ENCODE data around the gene LDAF1.
"Not testable (repeated sequence)": the region's sequence is repeated elsewhere in the genome, so short reads cannot be mapped to it uniquely, and the experiment has no call there.

The LDAF1 gene

GRCh38 chr16:21158208-21159110 is at the start of gene LDAF1:
TSS of gene LDAF1 (plus strand) at chr16:21158674. CDS start at chr16:21161183, 2,509 bp downstream.
- intact Hi-C loops (cut with DNase I) = loop anchor here (10.0 kb wide), 1 partner anchor 396 kb away; no protein-coding TSS in a partner anchor
- peak; percentile 22 to 92 (median 46) for DNase-seq

DNA sequence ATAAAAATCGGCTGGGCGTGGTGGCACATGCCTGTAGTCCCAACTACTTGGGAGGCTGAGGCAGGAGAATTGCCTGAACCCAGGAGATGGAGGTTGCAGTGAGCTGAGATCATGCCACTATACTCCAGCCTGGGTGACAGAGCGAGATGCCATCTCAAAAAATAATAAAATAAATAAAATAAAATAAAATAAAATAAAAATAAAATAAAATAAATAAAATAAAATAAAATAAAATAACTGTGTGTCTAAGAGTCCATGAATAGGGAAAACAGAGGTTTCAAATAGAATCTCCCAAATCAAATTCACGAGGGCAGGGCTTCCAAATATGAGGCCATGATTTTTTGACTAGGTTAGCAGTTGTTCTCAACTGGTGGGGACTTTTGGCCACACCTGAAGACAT is 42.9 kb upstream of the LDAF1 start:
- intact Hi-C loops (cut with DNase I) = not testable (repeated sequence)

GRCh38 chr16:21116148-21116693 is 42.3 kb upstream of the LDAF1 start:
- DNase-seq = no peak

More for the DNA sequence above, 42.9 kb upstream of the LDAF1 start:
- not testable (repeated sequence) for DNase-seq

DNA sequence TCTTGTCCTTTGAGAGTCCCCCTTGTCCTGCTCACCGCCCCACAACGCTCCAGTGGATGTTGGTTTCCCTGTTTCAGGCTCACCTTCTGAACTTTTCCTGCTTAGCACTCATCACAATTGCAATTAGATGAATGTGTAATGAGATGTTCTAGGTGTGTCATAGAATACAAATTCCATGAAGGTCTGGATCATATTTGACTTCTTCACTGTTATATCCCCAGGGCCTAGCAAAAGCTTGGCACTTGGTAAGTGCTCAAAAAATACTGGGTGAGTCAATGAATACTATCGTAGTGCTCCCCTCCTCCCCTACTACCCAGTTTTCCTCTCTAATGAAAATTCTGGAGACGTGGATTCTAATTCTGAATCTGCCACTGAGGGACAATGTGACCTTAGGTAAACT is 40.9 kb upstream of the LDAF1 start:
- intact Hi-C loops (cut with DNase I) = no loop called here
- no peak for DNase-seq

More at GRCh38 chr16:21116148-21116693, 42.3 kb upstream of the LDAF1 start:
- intact Hi-C loops (cut with DNase I) = no loop called here

DNA sequence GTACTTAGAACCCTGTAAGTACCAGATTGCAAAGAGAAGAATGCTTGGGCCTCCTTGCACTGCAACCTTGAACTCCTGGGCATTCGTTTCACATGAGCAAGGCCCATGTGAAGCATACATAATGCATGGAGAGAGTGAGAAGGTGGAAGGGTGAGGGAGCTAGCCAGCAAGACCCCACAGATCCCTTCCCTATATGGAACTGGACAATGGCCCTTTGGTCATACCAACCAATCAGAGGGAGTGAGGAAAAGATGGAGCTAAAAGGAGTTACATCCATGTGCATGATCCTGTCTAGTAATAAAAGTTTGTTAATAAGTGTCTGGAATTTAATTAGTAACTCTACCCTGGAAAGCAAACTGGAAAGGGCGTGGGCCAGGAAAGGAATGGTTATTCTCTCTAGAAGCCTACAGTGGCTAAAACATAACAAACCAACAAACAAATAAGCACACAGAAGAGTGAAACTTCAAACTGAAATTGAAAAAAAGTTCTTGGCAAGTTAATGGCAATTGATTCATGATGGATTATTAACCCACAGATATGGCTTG is 37.4 kb upstream of the LDAF1 start:
- intact Hi-C loops (cut with DNase I) = no loop called here
- no peak for DNase-seq

GRCh38 chr16:21125191-21125590 is 33.3 kb upstream of the LDAF1 start:
- intact Hi-C loops (cut with DNase I) = no loop called here
- DNase-seq = no peak

- intact Hi-C loops (cut with DNase I) = no loop called here
- peak in 1 of 10 donors; percentile 61 for DNase-seq
These were observed 32.0 kb upstream of the LDAF1 start for GRCh38 chr16:21126518-21126917.

DNA sequence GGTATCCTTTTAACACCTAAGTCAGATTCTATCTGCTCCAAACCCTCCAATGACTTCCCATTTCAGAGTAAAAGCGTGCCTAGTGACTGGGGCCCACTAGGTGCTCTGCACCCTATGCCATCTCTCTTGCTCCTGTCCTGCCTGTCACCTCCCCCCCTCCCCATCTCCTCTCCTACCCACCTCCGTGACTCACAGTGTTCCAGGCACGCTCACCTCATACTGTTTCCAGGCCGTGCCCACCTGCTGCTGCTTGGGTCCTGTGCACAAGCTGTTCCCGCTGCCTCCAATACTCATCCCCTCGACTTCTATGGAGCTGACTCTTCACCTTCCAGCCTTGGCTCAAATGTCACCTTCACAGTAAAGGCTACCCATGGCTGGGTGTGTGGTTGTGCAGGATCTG is 29.5 kb upstream of the LDAF1 start:
- intact Hi-C loops (cut with DNase I) = no loop called here
- no peak for DNase-seq

GRCh38 chr16:21130811-21131210 is 27.7 kb upstream of the LDAF1 start:
- intact Hi-C loops (cut with DNase I) = no loop called here
- DNase-seq = no peak

- no peak for DNase-seq
- intact Hi-C loops (cut with DNase I) = no loop called here
These were observed 24.4 kb upstream of the LDAF1 start for GRCh38 chr16:21134053-21134452.

DNA sequence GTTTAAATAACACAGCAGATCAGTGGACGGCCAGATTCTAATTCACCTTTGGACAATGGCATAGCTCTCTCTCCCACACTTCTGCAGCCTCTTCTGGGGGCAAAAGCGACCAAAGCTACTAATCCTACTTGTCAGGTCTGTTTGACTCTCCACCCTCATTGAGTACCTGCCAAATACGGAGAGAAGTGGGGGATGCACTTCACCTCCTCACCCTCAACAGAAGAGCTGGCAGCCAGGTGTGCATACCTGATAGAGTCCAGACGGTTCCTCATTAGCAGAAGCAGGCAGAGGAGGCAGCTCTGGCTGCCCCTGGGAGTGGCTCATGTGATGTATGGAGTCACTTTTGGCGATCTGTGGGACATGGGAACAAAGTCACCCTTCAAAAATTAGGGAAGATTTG is 12.7 kb upstream of the LDAF1 start:
- no peak for DNase-seq
- intact Hi-C loops (cut with DNase I) = no loop called here

DNA sequence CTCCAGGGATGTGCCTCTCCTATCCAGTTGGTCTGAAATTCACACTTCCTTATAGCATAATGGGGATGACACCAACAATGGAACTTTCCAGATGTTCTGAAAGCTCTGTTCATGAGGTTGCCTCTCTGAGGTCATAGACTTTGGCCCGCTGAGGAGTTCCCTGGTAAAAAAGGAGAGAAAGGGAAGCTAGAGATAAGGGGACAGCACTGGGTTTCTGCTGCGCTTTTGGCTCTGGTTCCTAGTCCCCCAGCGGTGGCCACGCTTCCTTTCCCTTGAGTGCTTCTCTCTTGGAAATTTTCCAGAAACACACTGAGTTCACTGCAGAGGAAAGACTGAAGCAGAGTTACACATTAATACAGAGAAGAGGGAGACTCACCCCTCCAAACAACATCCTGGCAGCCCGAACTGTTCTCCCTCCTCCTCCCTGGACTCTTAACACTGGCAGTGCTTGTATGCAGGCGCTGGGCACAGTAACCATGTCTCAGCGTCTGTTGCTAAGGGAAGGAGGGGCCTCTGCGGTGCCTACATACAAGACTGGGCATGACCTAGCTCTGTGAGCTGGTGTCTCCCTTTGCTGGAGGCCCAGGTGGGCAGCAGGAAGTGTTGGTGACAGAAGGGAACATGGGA is 8.0 kb upstream of the LDAF1 start, which contains the start of gene DNAH3:
DNAH3 (minus strand) TSS at position 472 of the 627 bp plus-strand sequence. CDS start 527 bp downstream, outside the sequence.
- intact Hi-C loops (cut with DNase I) = loop anchor here (10.0 kb wide), 1 partner anchor 404 kb away; no protein-coding TSS in a partner anchor
- DNase-seq = no peak

- intact Hi-C loops (cut with DNase I) = loop anchor here (10.0 kb wide), 1 partner anchor 402 kb away; no protein-coding TSS in a partner anchor
- not testable (repeated sequence) for DNase-seq
These were observed 6.1 kb upstream of the LDAF1 start for GRCh38 chr16:21152160-21153030.

- DNase-seq = not testable (repeated sequence)
- intact Hi-C loops (cut with DNase I) = loop anchor here (10.0 kb wide), 1 partner anchor 402 kb away; no protein-coding TSS in a partner anchor
These were observed 5.2 kb upstream of the LDAF1 start for GRCh38 chr16:21153124-21153729.

DNA sequence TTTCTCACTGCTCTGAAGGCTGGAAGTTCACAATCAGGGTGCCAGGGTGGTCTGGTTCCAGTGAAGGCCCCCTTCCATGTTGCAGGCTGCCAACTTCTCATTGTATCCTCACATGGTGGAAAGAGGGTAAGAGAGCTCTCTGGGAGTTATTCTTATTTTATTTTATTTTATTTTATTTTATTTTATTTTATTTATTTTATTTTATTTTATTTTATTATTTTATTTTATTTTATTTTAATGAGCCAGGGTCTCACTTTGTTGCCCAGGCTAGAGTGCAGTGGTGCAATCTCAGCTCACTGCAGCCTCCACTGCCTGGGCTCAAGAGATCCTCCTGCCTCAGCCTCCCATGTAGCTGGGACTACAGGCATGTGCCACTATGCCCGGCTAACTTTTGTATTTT is 2.5 kb upstream of the LDAF1 start:
- not testable (repeated sequence) for DNase-seq
- intact Hi-C loops (cut with DNase I) = loop anchor here (1.0 to 10.0 kb wide), 2 partner anchors 144 to 399 kb away; no protein-coding TSS in a partner anchor

GRCh38 chr16:21156767-21157467 is 1.6 kb upstream of the LDAF1 start:
- DNase-seq = peak in 5 of 10 donors; percentile 12 to 83 (median 22)
- intact Hi-C loops (cut with DNase I) = loop anchor here (1.0 to 10.0 kb wide), 2 partner anchors 143 to 398 kb away; no protein-coding TSS in a partner anchor

DNA sequence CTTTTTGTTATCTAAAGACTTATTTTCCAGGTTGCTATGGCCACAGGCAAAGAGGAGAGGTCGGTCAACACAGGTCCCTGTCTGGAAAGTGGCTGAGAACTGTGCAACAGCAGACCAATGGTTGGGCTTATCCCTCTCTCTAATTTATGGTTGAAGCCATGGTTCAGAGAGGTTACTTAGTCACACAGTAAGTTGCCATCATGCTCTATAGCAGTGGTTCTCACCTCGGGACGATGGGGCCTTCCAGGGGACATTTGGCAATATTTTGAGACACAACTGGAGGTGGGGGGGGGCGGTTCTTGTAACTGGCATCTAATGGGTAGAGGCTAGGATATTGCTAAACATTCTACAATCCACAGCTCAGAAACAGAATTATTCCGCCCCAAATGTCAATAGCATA is 842 bp upstream of the LDAF1 start:
- DNase-seq = no peak
- intact Hi-C loops (cut with DNase I) = loop anchor here (10.0 kb wide), 1 partner anchor 397 kb away; no protein-coding TSS in a partner anchor

DNA sequence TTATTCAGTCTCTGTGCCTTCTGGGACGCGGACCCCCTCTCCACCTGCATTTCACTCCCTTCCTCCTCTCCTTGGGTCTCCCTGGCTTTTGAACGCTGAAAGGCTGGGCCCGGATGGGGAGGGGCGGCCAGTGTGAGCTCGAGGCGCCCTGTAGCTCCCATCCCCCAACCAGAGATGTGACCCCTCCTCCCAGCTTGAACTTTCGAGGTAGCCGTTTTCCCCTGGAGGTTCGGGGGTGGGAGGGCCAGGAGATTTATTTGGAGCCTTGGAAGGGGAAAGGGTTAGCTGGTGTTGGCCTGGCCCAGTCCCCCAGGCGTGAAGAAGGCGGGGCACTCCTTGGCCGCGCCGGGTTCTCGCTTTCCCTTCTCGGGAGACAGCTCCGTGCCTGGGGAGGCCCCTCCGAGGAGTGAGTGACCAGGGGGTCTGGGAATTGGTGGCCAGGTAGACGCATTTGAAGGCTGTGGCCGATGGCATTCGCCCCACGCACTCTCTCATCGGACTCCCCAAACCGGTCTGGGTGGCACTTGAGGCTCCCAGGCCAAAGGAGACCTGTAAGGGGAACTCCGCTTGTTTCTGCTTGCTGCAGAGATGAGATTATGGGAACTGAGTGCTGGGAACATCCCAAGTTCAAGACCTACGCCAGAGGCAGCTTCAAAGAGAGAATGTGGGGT is 942 bp downstream of the LDAF1 start:
- DNase-seq = peak in 2 of 10 donors; percentile 84 to 86
- intact Hi-C loops (cut with DNase I) = loop anchor here (10.0 kb wide), 1 partner anchor 395 kb away; no protein-coding TSS in a partner anchor

Measured in posterior cingulate gyrus (tissue), 11 donors.